ENCODE data around the gene PRR33. TPM values are rescaled to one million over a fixed set of nuclear protein-coding genes. Genes with fewer than 3 reads are reported as not detected.

PRR33 gene
- total RNA-seq, 2 experiments from 2014 or later = 0.07 TPM; not detected in 1

DNA sequence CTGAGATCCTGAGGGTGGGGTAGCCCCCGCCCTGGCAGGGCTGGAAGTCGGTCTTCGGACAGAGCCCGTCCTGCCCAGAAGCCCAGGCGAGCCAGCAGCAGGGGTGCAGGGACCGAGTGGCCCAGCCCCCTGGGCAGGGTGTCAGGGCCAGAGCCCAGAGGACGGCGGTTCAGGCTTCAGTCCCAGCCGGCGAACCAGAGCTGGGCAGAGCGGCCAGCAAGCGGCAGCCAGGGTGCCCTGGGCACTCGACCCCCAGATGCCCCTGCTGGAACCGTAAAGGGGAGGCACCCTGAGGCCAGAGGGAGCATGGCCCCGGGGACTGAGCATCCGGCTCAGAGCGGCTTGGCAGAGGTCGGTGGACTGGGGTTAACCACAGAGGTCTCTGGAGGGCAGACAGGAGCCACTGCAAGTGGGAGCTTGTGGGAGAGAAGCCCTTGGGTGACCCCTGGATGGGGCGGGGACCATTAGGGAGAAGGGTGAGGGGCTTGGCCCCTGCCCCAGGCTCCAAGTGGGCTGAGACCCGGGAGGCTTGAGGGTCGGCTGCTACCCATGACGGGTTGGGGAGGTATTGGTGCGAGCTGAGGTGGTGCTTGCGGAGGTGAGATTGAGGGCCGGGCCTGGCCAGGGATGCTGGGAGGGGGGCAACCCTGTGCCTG, 22.9 kb downstream of the PRR33 start:
- Mint-ChIP-seq H3K27me3 (no peaks in the 10 kb centered on the region), H3K9me3 (no peaks in the 10 kb centered on the region), H3K36me3 (peaks cover 3% of the 10 kb centered on the region), H3K27ac (peak overlapping the region; percentile 38), H3K4me3 (peak overlapping the region; percentile 23), H3K4me1 (ENCODE audit: low read depth) (peaks cover 56% of the 10 kb centered on the region)
- DNase-seq = no peak
- POLR2A ChIA-PET = interaction anchor here (0.6 to 2.8 kb wide), 2 partner anchors 12 to 14 kb away, joined by 3 to 13 read pairs; no protein-coding TSS in a partner anchor
- intact Hi-C loops (cut with micrococcal nuclease) = no loop called here
- CTCF ChIA-PET = interaction anchor here (0.6 to 3.1 kb wide), 4 partner anchors 9 to 132 kb away, joined by 3 to 18 read pairs (median 4); no protein-coding TSS in a partner anchor

DNA sequence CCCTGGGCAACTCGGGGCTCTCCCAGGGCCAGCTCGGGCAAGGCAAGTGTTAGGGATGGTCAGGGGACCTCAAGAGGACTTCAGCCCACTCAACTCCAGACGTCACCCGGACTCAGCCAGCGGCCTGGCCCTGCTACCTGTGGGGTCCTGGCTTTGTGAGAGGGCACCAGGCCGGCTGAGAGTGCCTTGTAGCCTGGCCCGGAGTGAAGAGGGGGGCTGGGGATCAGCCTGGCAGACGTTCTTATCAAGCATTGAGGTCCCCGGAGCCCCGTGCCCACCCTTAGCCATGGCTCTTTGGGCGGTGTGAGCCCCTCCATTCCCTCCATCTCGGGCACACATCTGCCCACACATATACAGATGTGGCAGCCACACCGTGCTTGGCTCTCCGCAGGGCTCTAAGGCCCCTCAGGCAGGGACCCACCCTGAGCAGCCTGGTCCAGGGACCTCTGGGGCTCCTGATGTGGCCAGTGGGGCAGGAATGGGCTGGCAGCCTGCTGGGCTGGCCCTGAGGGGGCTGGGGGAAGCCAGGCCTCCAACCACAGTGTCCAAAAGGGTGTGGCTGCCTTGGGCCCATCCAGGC, 23.5 kb downstream of the PRR33 start:
- H3K27me3 Mint-ChIP-seq = no peaks in the 10 kb centered on the region
- ChIA-PET CTCF (no interaction called here), POLR2A (interaction anchor here (2.8 kb wide), 1 partner anchor 13 kb away, joined by 13 read pairs; no protein-coding TSS in a partner anchor)
- peaks cover 56% of the 10 kb centered on the region for H3K4me1 Mint-ChIP-seq (ENCODE audit: low read depth)
- H3K9me3 Mint-ChIP-seq = no peaks in the 10 kb centered on the region
- H3K27ac Mint-ChIP-seq = no peak overlapping the region
- DNase-seq = no peak
- peaks cover 3% of the 10 kb centered on the region for H3K36me3 Mint-ChIP-seq
- H3K4me3 Mint-ChIP-seq = no peak overlapping the region
- intact Hi-C loops (cut with micrococcal nuclease) = no loop called here

DNA sequence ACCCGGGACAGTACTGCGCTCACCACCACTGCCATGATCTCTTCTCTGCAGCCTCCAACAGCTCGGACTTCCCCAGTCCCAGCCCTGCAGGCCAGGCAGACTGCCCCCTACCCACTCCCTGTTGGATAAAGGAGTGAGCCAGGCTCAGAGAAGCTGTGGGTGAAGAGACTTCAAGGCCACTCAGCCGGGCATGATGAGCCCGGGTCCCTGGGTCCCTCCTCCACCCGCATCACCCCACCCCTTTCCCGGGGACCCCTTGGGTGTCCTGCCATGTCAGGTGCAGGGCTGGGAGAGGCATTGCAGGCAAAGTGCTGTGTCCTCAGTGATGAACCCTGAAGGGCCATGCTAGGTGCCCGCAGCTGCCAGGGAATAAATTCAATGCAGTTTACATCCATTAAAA, 24.3 kb downstream of the PRR33 start:
- H3K4me1 Mint-ChIP-seq (ENCODE audit: low read depth) = peaks cover 53% of the 10 kb centered on the region
- H3K4me3 Mint-ChIP-seq = no peak overlapping the region
- no peak for DNase-seq
- POLR2A ChIA-PET = no interaction called here
- no peaks in the 10 kb centered on the region for H3K9me3 Mint-ChIP-seq
- H3K36me3 Mint-ChIP-seq = peaks cover 3% of the 10 kb centered on the region
- intact Hi-C loops (cut with micrococcal nuclease) = no loop called here
- CTCF ChIA-PET = no interaction called here
- no peak overlapping the region for H3K27ac Mint-ChIP-seq
- H3K27me3 Mint-ChIP-seq = no peaks in the 10 kb centered on the region

DNA sequence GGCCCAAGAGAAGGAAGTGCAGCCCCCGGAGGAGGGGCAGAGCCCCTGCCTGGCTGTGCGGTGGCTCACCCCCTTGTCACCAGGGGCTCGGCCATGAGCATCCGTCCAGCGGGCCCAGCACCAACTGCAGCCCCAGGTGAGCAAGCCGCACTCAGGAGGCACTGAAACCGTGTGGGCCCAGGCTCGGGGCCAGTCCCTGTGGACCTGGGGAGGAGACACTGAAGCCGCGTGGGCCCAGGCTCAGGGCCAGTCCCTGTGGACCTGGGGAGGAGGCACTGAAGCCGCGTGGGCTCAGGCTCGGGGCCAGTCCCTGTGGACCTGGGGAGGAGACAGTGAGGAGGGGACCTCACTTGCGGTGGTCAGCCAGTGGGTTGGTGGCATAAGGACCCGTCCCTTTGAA, 24.9 kb downstream of the PRR33 start:
- intact Hi-C loops (cut with micrococcal nuclease) = no loop called here
- H3K4me3 Mint-ChIP-seq = no peak overlapping the region
- no peak overlapping the region for H3K27ac Mint-ChIP-seq
- H3K9me3 Mint-ChIP-seq = no peaks in the 10 kb centered on the region
- no peak for DNase-seq
- ChIA-PET CTCF (interaction anchor here (0.8 to 1.4 kb wide), 2 partner anchors 16 to 34 kb away, joined by 3 to 4 read pairs; no protein-coding TSS in a partner anchor), POLR2A (no interaction called here)
- peaks cover 50% of the 10 kb centered on the region for H3K4me1 Mint-ChIP-seq (ENCODE audit: low read depth)
- H3K27me3 Mint-ChIP-seq = no peaks in the 10 kb centered on the region
- H3K36me3 Mint-ChIP-seq = peaks cover 3% of the 10 kb centered on the region

- Mint-ChIP-seq H3K9me3 (no peaks in the 10 kb centered on the region), H3K27me3 (no peaks in the 10 kb centered on the region), H3K27ac (no peak overlapping the region), H3K4me1 (ENCODE audit: low read depth) (peaks cover 48% of the 10 kb centered on the region), H3K36me3 (peaks cover 3% of the 10 kb centered on the region), H3K4me3 (no peak overlapping the region)
- POLR2A ChIA-PET = no interaction called here
- CTCF ChIA-PET = interaction anchor here (0.8 to 1.4 kb wide), 2 partner anchors 16 to 33 kb away, joined by 3 to 4 read pairs; no protein-coding TSS in a partner anchor
- intact Hi-C loops (cut with micrococcal nuclease) = no loop called here
- DNase-seq = no peak
These were observed 25.5 kb downstream of the PRR33 start for GRCh38 chr11:1866226-1866625.

GRCh38 chr11:1864831-1865665, 26.6 kb downstream of the PRR33 start:
- Mint-ChIP-seq H3K9me3 (no peaks in the 10 kb centered on the region), H3K4me3 (no peak overlapping the region), H3K4me1 (ENCODE audit: low read depth) (peaks cover 36% of the 10 kb centered on the region), H3K27me3 (no peaks in the 10 kb centered on the region), H3K27ac (no peak overlapping the region), H3K36me3 (peaks cover 3% of the 10 kb centered on the region)
- POLR2A ChIA-PET = no interaction called here
- intact Hi-C loops (cut with micrococcal nuclease) = no loop called here
- DNase-seq = no peak
- CTCF ChIA-PET = no interaction called here

GRCh38 chr11:1864231-1864630, 27.5 kb downstream of the PRR33 start:
- POLR2A ChIA-PET = no interaction called here
- DNase-seq = no peak
- H3K4me1 Mint-ChIP-seq (ENCODE audit: low read depth) = peaks cover 28% of the 10 kb centered on the region
- no peaks in the 10 kb centered on the region for H3K9me3 Mint-ChIP-seq
- peaks cover 3% of the 10 kb centered on the region for H3K36me3 Mint-ChIP-seq
- intact Hi-C loops (cut with micrococcal nuclease) = no loop called here
- CTCF ChIA-PET = no interaction called here
- H3K27ac Mint-ChIP-seq = no peak overlapping the region
- H3K4me3 Mint-ChIP-seq = no peak overlapping the region
- no peaks in the 10 kb centered on the region for H3K27me3 Mint-ChIP-seq

DNA sequence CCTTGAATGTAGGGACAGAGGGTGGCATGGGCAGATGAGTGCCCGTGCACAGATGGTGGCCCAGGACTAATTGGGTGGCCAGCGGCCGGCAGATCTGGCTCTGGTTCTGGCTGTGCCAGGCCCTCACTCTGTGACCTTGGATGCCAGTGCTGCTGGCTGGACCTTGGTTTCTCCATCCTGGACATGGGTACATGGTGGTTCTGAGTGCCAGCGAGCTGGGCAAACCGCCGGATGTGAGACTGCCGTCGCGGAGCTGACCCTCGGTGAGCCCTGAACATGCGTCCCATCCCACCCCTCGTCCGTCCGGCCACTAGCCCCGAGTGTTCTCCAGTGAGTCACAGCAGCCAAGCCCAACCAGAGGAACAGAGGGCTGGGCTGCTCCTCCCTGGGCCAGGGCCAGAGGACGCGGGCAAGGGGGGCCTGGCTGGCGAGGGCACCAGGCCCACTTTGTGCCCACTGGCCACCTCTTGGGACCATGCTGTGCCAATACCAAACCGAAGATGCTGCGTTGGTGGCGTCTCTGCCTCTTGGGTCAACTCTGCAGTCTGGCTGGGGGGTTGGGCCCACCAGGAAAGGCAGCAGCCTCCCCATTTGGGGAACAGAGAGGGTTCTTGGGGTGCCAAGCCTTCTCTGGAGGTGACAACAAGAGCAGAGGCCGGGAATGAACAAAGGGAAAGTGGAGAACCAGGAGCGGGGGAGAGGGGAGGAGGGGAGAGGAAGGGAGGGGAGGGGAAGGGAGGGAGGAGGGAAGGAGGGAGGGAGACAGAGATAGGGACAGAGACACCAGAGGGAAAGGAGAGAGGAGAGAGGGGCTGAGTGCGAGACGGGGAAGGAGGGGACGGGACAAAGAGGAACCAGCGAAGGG, 28.1 kb downstream of the PRR33 start:
- no peaks in the 10 kb centered on the region for H3K9me3 Mint-ChIP-seq
- DNase-seq = no peak
- ChIA-PET CTCF (no interaction called here), POLR2A (no interaction called here)
- H3K27me3 Mint-ChIP-seq = no peaks in the 10 kb centered on the region
- H3K36me3 Mint-ChIP-seq = peaks cover 3% of the 10 kb centered on the region
- H3K27ac Mint-ChIP-seq = no peak overlapping the region
- intact Hi-C loops (cut with micrococcal nuclease) = no loop called here
- H3K4me3 Mint-ChIP-seq = no peak overlapping the region
- H3K4me1 Mint-ChIP-seq (ENCODE audit: low read depth) = peaks cover 22% of the 10 kb centered on the region

DNA sequence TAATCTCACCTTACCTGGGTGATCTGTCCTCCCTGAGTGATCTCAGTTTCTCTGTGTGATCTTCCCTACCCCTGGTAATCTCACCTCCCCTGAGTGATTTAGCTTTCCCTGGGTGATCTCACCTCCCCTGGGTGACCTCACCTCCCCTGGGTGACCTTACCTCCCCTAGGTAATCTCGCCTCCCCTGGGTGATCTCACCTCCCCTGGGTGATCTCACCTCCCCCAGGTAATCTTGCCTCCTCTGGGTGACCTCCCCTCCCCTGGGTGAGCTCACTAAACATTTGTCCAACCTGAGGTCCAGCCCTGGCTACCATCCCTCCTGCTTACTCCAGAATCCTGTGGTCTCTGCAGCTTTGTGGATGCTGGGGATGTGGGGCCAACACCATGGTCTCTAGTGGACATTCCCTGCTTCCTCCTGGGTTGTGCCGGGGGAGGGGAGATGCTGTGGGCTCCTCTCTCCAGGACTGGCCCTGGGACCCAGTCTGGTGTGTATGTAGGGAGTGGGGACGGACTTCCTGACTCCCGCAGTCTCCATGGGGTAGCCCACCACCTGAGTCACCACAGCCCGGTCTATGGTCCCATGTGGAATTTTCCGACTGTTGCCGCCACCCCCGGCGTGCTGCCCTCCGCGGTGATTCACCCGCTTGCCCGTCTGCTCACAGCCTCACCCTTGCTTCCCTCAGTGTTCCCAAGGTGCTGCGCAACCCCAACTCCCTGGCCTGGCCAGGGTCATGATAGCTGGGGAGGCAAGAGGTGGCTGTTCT, 28.9 kb downstream of the PRR33 start:
- Mint-ChIP-seq H3K27ac (no peak overlapping the region), H3K4me3 (no peak overlapping the region), H3K4me1 (ENCODE audit: low read depth) (peaks cover 20% of the 10 kb centered on the region), H3K27me3 (no peaks in the 10 kb centered on the region), H3K36me3 (peaks cover 3% of the 10 kb centered on the region), H3K9me3 (no peaks in the 10 kb centered on the region)
- ChIA-PET CTCF (no interaction called here), POLR2A (no interaction called here)
- intact Hi-C loops (cut with micrococcal nuclease) = no loop called here
- no peak for DNase-seq

DNA sequence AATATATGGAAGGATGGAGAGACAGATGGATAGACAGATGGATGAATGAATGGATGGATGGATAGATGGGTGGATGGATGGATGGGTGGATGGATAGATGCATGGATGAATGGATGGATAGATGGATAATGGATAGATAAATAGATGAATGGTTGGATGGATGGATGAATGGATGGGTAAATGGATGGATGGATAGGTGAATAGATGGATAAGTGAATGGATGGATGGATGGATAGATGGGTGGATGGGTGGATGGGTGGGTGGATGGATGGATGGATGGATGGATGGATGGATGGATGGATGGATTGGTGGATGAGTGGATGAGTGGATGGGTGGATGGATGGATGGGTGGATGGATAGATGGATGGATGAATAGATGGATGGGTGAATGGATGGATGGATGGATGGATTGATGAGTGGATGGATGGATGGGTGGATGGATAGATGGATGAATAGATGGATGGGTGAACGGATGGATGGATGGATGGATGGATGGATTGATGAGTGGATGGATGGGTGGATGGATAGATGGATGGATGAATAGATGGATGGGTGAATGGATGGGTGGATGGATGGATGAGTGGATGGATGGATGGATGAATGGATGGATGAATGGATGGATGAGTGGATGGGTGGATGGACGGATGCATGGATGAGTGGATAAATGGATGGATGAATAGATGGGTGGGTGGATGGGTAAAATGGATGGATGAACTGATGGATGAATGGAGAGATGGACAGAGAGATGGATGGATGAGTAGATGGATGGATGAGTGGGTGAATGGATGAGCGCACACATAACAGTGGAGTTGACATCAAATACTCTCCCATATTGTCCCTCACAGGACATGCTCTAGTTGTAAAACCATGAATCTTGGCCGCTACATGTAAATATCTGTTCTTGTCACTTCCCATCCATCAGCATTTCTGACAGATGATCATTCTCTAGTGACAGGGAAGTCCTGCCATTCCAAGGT, 30.0 kb downstream of the PRR33 start:
- no peak for DNase-seq
- Mint-ChIP-seq H3K27ac (no peak overlapping the region), H3K4me3 (no peak overlapping the region), H3K9me3 (no peaks in the 10 kb centered on the region), H3K36me3 (peaks cover 3% of the 10 kb centered on the region), H3K4me1 (ENCODE audit: low read depth) (peaks cover 15% of the 10 kb centered on the region), H3K27me3 (no peaks in the 10 kb centered on the region)
- ChIA-PET CTCF (no interaction called here), POLR2A (no interaction called here)
- intact Hi-C loops (cut with micrococcal nuclease) = no loop called here
